IMR-90 (cell line): ENCODE data around the gene ABI3BP. TPM values are rescaled to one million over a fixed set of nuclear protein-coding genes. Genes with fewer than 3 reads are reported as not detected.

Source experiments
- ATAC-seq: fragments of 200-7000 bp; cut with Tn5 transposase; 2 replicates; pipeline ENCODE4 v1.9.1; 2020; ENCODE audit warnings: low read depth, mild to moderate bottlenecking, moderate library complexity
- BruUV-seq: library from RNA; stranded (reverse); fragments of 400-500 nt; replicated peaks from 2 replicates; lab custom pipeline; 2021; lab: Mats Ljungman, UMichigan
- CTCF ChIA-PET: fragments of 300-600 bp; formaldehyde crosslinking; extraction: SDS; loops from one replicate; lab custom pipeline; 2021; ENCODE audit warnings: antibody characterized with exemption; lab: Yijun Ruan, JAX
- POLR2A ChIA-PET: fragments of 300-600 bp; sonication (Branson Sonifier 250); formaldehyde crosslinking; loops from one replicate; lab custom pipeline; 2022; ENCODE audit warnings: antibody characterized with exemption; ENCODE audit not compliant: unreplicated experiment; lab: Charles Lee
- DNase-seq: peaks from one replicate; pipeline ENCODE4 v3.0.0; 2013
- H2AFZ ChIP-seq: replicated peaks from 2 replicates; pipeline ENCODE3; 2013; ENCODE audit warnings: low read length, mild to moderate bottlenecking; ENCODE audit not compliant: poor library complexity
- H2AK5ac ChIP-seq: 2 replicates; pipeline ENCODE4 v1.6.1; 2013; ENCODE audit warnings: low read depth, low read length, inconsistent platforms
- H2AK9ac ChIP-seq: replicated peaks from 2 replicates; pipeline ENCODE3; 2013; ENCODE audit warnings: mild to moderate bottlenecking, low read depth, low read length, moderate library complexity; ENCODE audit not compliant: poor library complexity
- H2BK120ac ChIP-seq: 2 replicates; pipeline ENCODE4 v1.6.1; 2013; ENCODE audit warnings: low read depth, low read length, inconsistent platforms
- H2BK15ac ChIP-seq: 3 replicates; pipeline ENCODE4 v1.6.1; 2013; ENCODE audit warnings: low read depth, low read length, inconsistent platforms
- H2BK20ac ChIP-seq: 2 replicates; pipeline ENCODE4 v1.6.1; 2013; ENCODE audit warnings: low read depth, mild to moderate bottlenecking, inconsistent platforms, low read length, moderate library complexity
- H2BK5ac ChIP-seq: 2 replicates; pipeline ENCODE4 v1.6.1; 2013; ENCODE audit warnings: mild to moderate bottlenecking, low read depth, low read length, inconsistent platforms; ENCODE audit not compliant: poor library complexity, severe bottlenecking
- H3K14ac ChIP-seq: replicated peaks from 2 replicates; pipeline ENCODE4 v1.6.1; 2013; ENCODE audit warnings: low read depth, low read length, inconsistent platforms
- H3K18ac ChIP-seq: 2 replicates; pipeline ENCODE4 v1.6.1; 2013; ENCODE audit warnings: low read depth, low read length, control low read depth
- H3K23ac ChIP-seq: 2 replicates; pipeline ENCODE4 v1.6.1; 2013; ENCODE audit warnings: low read depth, low read length, inconsistent platforms
- H3K27ac ChIP-seq: 2 replicates; pipeline ENCODE4 v1.5.1; 2013; ENCODE audit warnings: mild to moderate bottlenecking, control low read depth, low read length; ENCODE audit not compliant: insufficient read depth
- H3K27me3 ChIP-seq: 2 replicates; pipeline ENCODE4 v1.6.1; 2013; ENCODE audit warnings: low read length; ENCODE audit not compliant: control insufficient read depth, insufficient read depth
- H3K36me3 ChIP-seq: 2 replicates; pipeline ENCODE4 v1.6.1; 2013; ENCODE audit warnings: low read length, mixed read lengths; ENCODE audit not compliant: control insufficient read depth, insufficient read depth
- H3K4ac ChIP-seq: 2 replicates; pipeline ENCODE4 v1.6.1; 2013; ENCODE audit warnings: low read depth, low read length, inconsistent platforms
- H3K4me1 ChIP-seq: 2 replicates; pipeline ENCODE4 v1.6.1; 2013; ENCODE audit warnings: low read length, mixed read lengths; ENCODE audit not compliant: control insufficient read depth, insufficient read depth
- H3K4me2 ChIP-seq: 2 replicates; pipeline ENCODE4 v1.6.1; 2013; ENCODE audit warnings: low read depth, mild to moderate bottlenecking, control low read depth, low read length, moderate library complexity
- H3K4me3 ChIP-seq: 2 replicates; pipeline ENCODE4 v1.5.1; 2013; ENCODE audit warnings: low read depth, mild to moderate bottlenecking, control low read depth, low read length, moderate library complexity; ENCODE audit not compliant: insufficient read depth
- H3K56ac ChIP-seq: 2 replicates; pipeline ENCODE4 v1.6.1; 2013; ENCODE audit warnings: low read length, inconsistent platforms; ENCODE audit not compliant: insufficient read depth; ENCODE audit errors: extremely low read depth
- H3K79me1 ChIP-seq, 2 experiments: 2 replicates each; pipeline ENCODE4 v1.6.1; 2013; ENCODE audit warnings: low read length in 2 of 2, inconsistent platforms in 1 of 2, low read depth in 1 of 2
- H3K9ac ChIP-seq: 2 replicates; pipeline ENCODE4 v1.6.1; 2013; ENCODE audit warnings: low read depth, low read length, control low read depth
- H3K9me1 ChIP-seq: 2 replicates; pipeline ENCODE4 v1.6.1; 2013; ENCODE audit warnings: low read length, inconsistent platforms; ENCODE audit not compliant: insufficient read depth
- H3K9me3 ChIP-seq: 2 replicates; pipeline ENCODE4 v1.6.1; 2013; ENCODE audit warnings: low read length; ENCODE audit not compliant: control insufficient read depth, insufficient read depth
- H4K20me1 ChIP-seq: 2 replicates; pipeline ENCODE4 v1.6.1; 2013; ENCODE audit warnings: low read length, inconsistent platforms; ENCODE audit not compliant: insufficient read depth
- H4K5ac ChIP-seq: 2 replicates; pipeline ENCODE4 v1.6.1; 2013; ENCODE audit warnings: mild to moderate bottlenecking, low read depth, low read length, control low read depth
- H4K8ac ChIP-seq, 2 experiments: 2 replicates each; pipeline ENCODE4 v1.6.1; 2013; ENCODE audit warnings: low read depth in 2 of 2, low read length in 2 of 2, control low read depth in 1 of 2, inconsistent platforms in 1 of 2
- H4K91ac ChIP-seq: 2 replicates; pipeline ENCODE4 v1.6.1; 2013; ENCODE audit warnings: low read depth, low read length, inconsistent platforms; ENCODE audit not compliant: insufficient read depth
- CEBPB ChIP-seq: IDR thresholded peaks from 2 replicates; pipeline ENCODE4 v1.6.1; 2012; ENCODE audit warnings: low read depth, low read length, improper control_type of control experiment
- CHD1 ChIP-seq: IDR thresholded peaks from 2 replicates; pipeline ENCODE4 v1.6.1; 2012; ENCODE audit warnings: low read depth, low read length, improper control_type of control experiment
- FOS ChIP-seq: fragments of 150-350 bp; IDR thresholded peaks from 2 replicates; pipeline ENCODE4 v1.6.1; 2016; ENCODE audit warnings: low read depth, low read length
- MAZ ChIP-seq: IDR thresholded peaks from 2 replicates; pipeline ENCODE4 v1.6.1; 2012; ENCODE audit warnings: low read depth, mild to moderate bottlenecking, low read length, improper control_type of control experiment, moderate library complexity, borderline replicate concordance
- MXI1 ChIP-seq: IDR thresholded peaks from 2 replicates; pipeline ENCODE4 v1.6.1; 2012; ENCODE audit warnings: low read depth, mild to moderate bottlenecking, low read length, moderate library complexity, borderline replicate concordance
- NFE2L2 ChIP-seq: fragments of 150-350 bp; IDR thresholded peaks from 2 replicates; pipeline ENCODE4 v1.6.1; 2016; ENCODE audit warnings: low read depth, mild to moderate bottlenecking, low read length
- POLR2A ChIP-seq: IDR thresholded peaks from 2 replicates; pipeline ENCODE4 v1.6.1; 2012; ENCODE audit warnings: mild to moderate bottlenecking, low read depth, low read length
- RAD21 ChIP-seq: IDR thresholded peaks from 2 replicates; pipeline ENCODE4 v1.6.1; 2012; ENCODE audit warnings: low read length, improper control_type of control experiment
- RCOR1 ChIP-seq: IDR thresholded peaks from 2 replicates; pipeline ENCODE4 v1.6.1; 2012; ENCODE audit warnings: mild to moderate bottlenecking, low read length, improper control_type of control experiment; ENCODE audit not compliant: insufficient replicate concordance
- RFX5 ChIP-seq: IDR thresholded peaks from 2 replicates; pipeline ENCODE4 v1.8.0; 2012; ENCODE audit warnings: low read depth, mild to moderate bottlenecking, low read length, moderate library complexity
- WGBS, 2 experiments: methylation state at CpG; one replicate each; pipeline versions ENCODE4 v1.1.5 to v1.1.7; 2013; ENCODE audit warnings: missing lambda C conversion rate in 2 of 2; ENCODE audit not compliant: insufficient read length in 1 of 2; ENCODE audit errors: extremely low coverage in 2 of 2; 5-methylcytosine and 5-hydroxymethylcytosine counted together
- dilution Hi-C: fragments of 300-500 bp; cut with HindIII; formaldehyde crosslinking; loops from one replicate; pipeline ENCODE4 v1.14.3; 2018; ENCODE audit warnings: low sequenced_read_pairs; ENCODE audit not compliant: unreplicated experiment
- in situ Hi-C: fragments of 300-500 bp; cut with MboI; formaldehyde crosslinking; loops from 3 replicates; pipeline ENCODE4 v1.14.3; 2019; ENCODE audit warnings: low sequenced_read_pairs, inconsistent platforms, mixed read lengths
- intact Hi-C: fragments of 100-400 bp; cut with micrococcal nuclease; formaldehyde crosslinking; loops from 2 replicates; pipeline ENCODE4 v1.10.0; 2022
- polyA plus RNA-seq, 3 experiments: library from polyadenylated mRNA; depleted of rRNA; stranded (reverse); fragments of >200 nt; gene quantifications; 2 replicates each; pipeline ENCODE4 v1.2.3, GENCODE V29; 2012; ENCODE audit warnings: low replicate concordance in 1 of 3
- total RNA-seq: library from RNA; depleted of rRNA; stranded (reverse); fragments of >200 nt; gene quantifications from 2 replicates; pipeline ENCODE4 v1.2.3, GENCODE V29; 2012
- TF ChIP-seq, protein P1 (sequence below): fragments of 150-350 bp; IDR thresholded peaks from 2 replicates; pipeline ENCODE4 v1.6.1; 2016; ENCODE audit warnings: low read depth, mild to moderate bottlenecking, low read length, moderate library complexity, borderline replicate concordance
- TF ChIP-seq, protein P2 (sequence below): conservative IDR thresholded peaks from 2 replicates; pipeline ENCODE4 v1.5.1; 2012; ENCODE audit warnings: mild to moderate bottlenecking, low read depth, low read length, improper control_type of control experiment
- TF ChIP-seq, protein P3 (sequence below): fragments of 150-350 bp; IDR thresholded peaks from 2 replicates; pipeline ENCODE4 v1.6.1; 2017; ENCODE audit warnings: mild to moderate bottlenecking, antibody characterized with exemption, low read length, low read depth

Gene ABI3BP
- total and polyA plus RNA-seq, 2 of the 4 experiments (the other 2 are of a cell fraction) = 3.0 to 26.7 TPM

DNA sequence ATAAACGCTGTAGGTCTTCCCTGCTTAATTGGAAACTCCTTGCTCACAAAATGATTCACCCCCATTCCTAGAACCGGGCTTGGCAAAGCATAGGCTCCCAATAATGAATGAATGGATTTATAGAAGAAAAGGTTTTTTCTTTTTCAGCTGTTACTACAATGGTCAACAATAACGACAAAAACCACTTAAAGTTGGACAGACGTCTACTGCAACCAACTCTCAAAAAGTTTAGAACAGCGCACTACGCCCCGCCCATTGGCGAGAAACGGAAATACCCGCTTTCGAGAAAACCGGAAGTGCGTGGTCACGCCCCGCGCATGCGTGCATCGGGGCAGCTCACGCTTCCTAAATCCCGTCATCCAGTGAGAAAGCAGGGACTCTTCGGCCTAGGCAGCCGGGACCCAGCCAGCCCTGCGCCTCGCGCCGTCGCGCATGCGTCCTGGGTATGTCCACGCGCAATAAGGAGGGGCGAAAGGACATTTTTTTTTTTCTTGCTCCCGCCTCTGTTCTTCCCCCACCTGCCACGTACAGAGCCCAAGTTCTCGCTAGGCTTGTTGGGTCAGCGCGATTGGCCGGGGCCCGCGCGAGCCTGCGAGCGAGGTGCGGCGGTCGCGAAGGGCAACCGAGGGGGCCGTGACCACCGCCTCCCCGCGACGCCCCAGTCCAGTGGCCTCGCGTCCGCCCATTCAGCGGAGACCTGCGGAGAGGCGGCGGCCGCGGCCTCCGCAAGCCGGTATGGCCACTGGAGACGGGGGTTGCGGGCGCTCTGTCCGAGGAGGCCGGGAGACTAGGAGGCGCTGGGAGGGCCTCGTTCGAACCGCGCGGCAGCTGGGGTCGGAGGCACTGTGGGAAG, 284.0 kb downstream of the ABI3BP start, which contains the start of gene TFG:
Gene TFG (plus strand): TSS at position 506 of the 853 bp plus-strand sequence. CDS start 4,192 bp downstream, outside the sequence.
- Histone ChIP-seq H3K56ac (peak within 1 kb of the TSS; percentile 80), H2BK120ac (peak within 1 kb of the TSS; percentile 28), H3K9ac (peak within 1 kb of the TSS; percentile 91), H3K9me1 (no peaks in the 10 kb centered on the region; the same call in 1 of the 2 replicates), H3K36me3 (peaks cover 6% of the 10 kb centered on the region; the same call in 1 of the 2 replicates), H3K4me1 (no peaks in the 10 kb centered on the region; the same call in 1 of the 2 replicates), H2AFZ (peak within 1 kb of the TSS; percentile 88), H3K9me3 (no peaks in the 10 kb centered on the region), H3K27ac (peak within 1 kb of the TSS; percentile 92), H2AK9ac (peak within 1 kb of the TSS; percentile 96), H2BK20ac (no peak within 1 kb of the TSS), H4K8ac (peak within 1 kb of the TSS; percentile 91 to 96), H3K14ac (peak within 1 kb of the TSS; percentile 83), H3K4me3 (peak within 1 kb of the TSS; percentile 98), H2AK5ac (peak within 1 kb of the TSS; percentile 86), H3K23ac (peak within 1 kb of the TSS; percentile 93), H2BK5ac (peak within 1 kb of the TSS; percentile 84), H4K20me1 (peaks cover 43% of the 10 kb centered on the region), H3K4me2 (peak within 1 kb of the TSS; percentile 97), H4K91ac (peak within 1 kb of the TSS; percentile 47), H3K4ac (peak within 1 kb of the TSS; percentile 83), H3K79me1 (peaks cover 0 to 18% of the 10 kb centered on the region in 2 experiments; a peak in 2 of 4 replicates), H3K18ac (peak within 1 kb of the TSS; percentile 46), H3K27me3 (no peaks in the 10 kb centered on the region), H2BK15ac (peak within 1 kb of the TSS; percentile 8; the same call in 1 of the 3 replicates), H4K5ac (peak within 1 kb of the TSS; percentile 82)
- CTCF ChIA-PET = no interaction called here
- peak; percentile 99 for DNase-seq
- intact Hi-C loops (no loop called here), in situ Hi-C loops (no loop called here), dilution Hi-C loops (no loop called here)
- no TSS peak for BruUV-seq
- peak; percentile 97 for ATAC-seq
- POLR2A ChIA-PET = interaction anchor here (0.6 kb wide), 3 partner anchors 217 to 1473 kb away, joined by 3 read pairs; partner anchors contain the start of gene TMEM45A
- WGBS, 2 experiments = 1% methylated on average over 15 of the region's 76 CpGs; no CpG with 5 or more reads in 1 of the 2 experiments
- TF ChIP-seq POLR2A (peak; percentile 90), FOS (no peak), CHD1 (no peak), CEBPB (0 out of 2 replicates have a peak, but pooled peaks have one; percentile 1), RAD21 (no peak), MAZ (peak; percentile 70; the same call in 1 of the 2 replicates), MXI1 (peak; percentile 69; the same call in 1 of the 2 replicates), RCOR1 (no peak), NFE2L2 (0 out of 2 replicates have a peak, but pooled peaks have one; percentile 1), RFX5 (no peak)
- TF ChIP-seq, protein P1, sequence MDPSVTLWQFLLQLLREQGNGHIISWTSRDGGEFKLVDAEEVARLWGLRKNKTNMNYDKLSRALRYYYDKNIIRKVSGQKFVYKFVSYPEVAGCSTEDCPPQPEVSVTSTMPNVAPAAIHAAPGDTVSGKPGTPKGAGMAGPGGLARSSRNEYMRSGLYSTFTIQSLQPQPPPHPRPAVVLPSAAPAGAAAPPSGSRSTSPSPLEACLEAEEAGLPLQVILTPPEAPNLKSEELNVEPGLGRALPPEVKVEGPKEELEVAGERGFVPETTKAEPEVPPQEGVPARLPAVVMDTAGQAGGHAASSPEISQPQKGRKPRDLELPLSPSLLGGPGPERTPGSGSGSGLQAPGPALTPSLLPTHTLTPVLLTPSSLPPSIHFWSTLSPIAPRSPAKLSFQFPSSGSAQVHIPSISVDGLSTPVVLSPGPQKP = no peak
- TF ChIP-seq, protein P2, sequence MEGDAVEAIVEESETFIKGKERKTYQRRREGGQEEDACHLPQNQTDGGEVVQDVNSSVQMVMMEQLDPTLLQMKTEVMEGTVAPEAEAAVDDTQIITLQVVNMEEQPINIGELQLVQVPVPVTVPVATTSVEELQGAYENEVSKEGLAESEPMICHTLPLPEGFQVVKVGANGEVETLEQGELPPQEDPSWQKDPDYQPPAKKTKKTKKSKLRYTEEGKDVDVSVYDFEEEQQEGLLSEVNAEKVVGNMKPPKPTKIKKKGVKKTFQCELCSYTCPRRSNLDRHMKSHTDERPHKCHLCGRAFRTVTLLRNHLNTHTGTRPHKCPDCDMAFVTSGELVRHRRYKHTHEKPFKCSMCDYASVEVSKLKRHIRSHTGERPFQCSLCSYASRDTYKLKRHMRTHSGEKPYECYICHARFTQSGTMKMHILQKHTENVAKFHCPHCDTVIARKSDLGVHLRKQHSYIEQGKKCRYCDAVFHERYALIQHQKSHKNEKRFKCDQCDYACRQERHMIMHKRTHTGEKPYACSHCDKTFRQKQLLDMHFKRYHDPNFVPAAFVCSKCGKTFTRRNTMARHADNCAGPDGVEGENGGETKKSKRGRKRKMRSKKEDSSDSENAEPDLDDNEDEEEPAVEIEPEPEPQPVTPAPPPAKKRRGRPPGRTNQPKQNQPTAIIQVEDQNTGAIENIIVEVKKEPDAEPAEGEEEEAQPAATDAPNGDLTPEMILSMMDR = no peak
- TF ChIP-seq, protein P3, sequence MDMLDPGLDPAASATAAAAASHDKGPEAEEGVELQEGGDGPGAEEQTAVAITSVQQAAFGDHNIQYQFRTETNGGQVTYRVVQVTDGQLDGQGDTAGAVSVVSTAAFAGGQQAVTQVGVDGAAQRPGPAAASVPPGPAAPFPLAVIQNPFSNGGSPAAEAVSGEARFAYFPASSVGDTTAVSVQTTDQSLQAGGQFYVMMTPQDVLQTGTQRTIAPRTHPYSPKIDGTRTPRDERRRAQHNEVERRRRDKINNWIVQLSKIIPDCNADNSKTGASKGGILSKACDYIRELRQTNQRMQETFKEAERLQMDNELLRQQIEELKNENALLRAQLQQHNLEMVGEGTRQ = no peak; the same call in 1 of the 2 replicates
